ENCODE results near the gene EBPL.
A peak's percentile ranks its signal among the peaks of the same experiment; 100 is the strongest.

EBPL gene

DNA sequence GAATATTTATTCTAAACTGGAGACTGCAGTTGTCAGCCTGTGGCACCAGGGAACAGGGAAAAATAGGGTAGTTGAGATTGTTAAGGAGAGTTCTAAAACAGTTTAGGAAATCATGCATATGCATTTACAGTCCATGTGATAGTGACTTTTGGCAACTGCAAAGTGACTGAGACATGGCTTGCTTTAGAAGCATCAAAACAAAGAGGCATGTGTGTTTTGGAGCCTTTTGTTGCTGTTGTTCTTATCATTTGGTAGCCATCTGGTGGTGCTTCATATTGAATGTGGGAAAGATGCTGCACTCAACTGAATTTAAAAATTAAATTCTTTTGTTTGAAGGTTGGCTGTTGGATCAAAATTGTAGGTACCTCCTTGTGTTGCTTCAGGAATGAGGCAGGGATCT lies 10.2 kb upstream of the EBPL start:
- H3K27me3 ChIP-seq (replicated peaks; ENCODE audit: control insufficient read depth, insufficient read depth, low read length, poor library complexity, severe bottlenecking) = no peaks in the 10 kb centered on the region
- no peaks in the 10 kb centered on the region for H3K4me1 ChIP-seq (ENCODE audit: control insufficient read depth, insufficient read depth, low read length, poor library complexity, severe bottlenecking)
- DNase-seq = no peak
- H3K4me3 ChIP-seq (ENCODE audit: insufficient read depth, low read depth, low read length, poor library complexity, severe bottlenecking) = no peak overlapping the region
- peaks cover 14% of the 10 kb centered on the region for H3K36me3 ChIP-seq (ENCODE audit: control insufficient read depth, insufficient read depth, low read length)
- H3K9me3 ChIP-seq (ENCODE audit: control insufficient read depth, low read length) = no peaks in the 10 kb centered on the region
- no peak overlapping the region for H3K27ac ChIP-seq (ENCODE audit: insufficient read depth, low read length, poor library complexity, severe bottlenecking)

DNA sequence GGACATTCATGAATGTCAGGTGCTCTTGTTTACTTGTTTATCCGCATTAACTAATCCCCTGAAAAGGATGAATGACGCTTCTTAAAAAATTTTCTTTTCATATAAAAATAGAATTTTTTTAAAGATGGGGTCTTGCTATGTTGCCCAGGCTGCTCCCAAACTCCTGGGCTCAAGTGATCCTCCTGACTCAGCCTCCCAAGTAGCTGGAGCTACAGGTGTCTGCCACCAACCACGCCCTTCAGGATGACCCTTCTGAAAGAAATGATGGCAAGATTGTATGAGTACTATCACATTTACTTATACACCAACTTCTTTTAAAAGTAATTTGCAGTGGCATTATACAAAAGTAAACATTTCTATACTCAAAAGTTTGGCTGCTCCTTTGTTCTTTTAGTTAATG lies 6.2 kb upstream of the EBPL start:
- peaks cover 10% of the 10 kb centered on the region for H3K36me3 ChIP-seq (ENCODE audit: control insufficient read depth, insufficient read depth, low read length)
- no peak overlapping the region for H3K27ac ChIP-seq (ENCODE audit: insufficient read depth, low read length, poor library complexity, severe bottlenecking)
- H3K9me3 ChIP-seq (ENCODE audit: control insufficient read depth, low read length) = no peaks in the 10 kb centered on the region
- no peaks in the 10 kb centered on the region for H3K4me1 ChIP-seq (ENCODE audit: control insufficient read depth, insufficient read depth, low read length, poor library complexity, severe bottlenecking)
- H3K4me3 ChIP-seq (ENCODE audit: insufficient read depth, low read depth, low read length, poor library complexity, severe bottlenecking) = no peak overlapping the region
- no peak for DNase-seq
- H3K27me3 ChIP-seq (replicated peaks; ENCODE audit: control insufficient read depth, insufficient read depth, low read length, poor library complexity, severe bottlenecking) = no peaks in the 10 kb centered on the region

- H3K9me3 ChIP-seq (ENCODE audit: control insufficient read depth, low read length) = no peaks in the 10 kb centered on the region
- H3K4me1 ChIP-seq (ENCODE audit: control insufficient read depth, insufficient read depth, low read length, poor library complexity, severe bottlenecking) = no peaks in the 10 kb centered on the region
- no peaks in the 10 kb centered on the region for H3K27me3 ChIP-seq (replicated peaks; ENCODE audit: control insufficient read depth, insufficient read depth, low read length, poor library complexity, severe bottlenecking)
- DNase-seq = no peak
- H3K36me3 ChIP-seq (ENCODE audit: control insufficient read depth, insufficient read depth, low read length) = no peaks in the 10 kb centered on the region
- H3K27ac ChIP-seq (ENCODE audit: insufficient read depth, low read length, poor library complexity, severe bottlenecking) = no peak overlapping the region
- H3K4me3 ChIP-seq (ENCODE audit: insufficient read depth, low read depth, low read length, poor library complexity, severe bottlenecking) = no peak overlapping the region
Observed at GRCh38 chr13:49694446-49694845, 3.2 kb upstream of the EBPL start.

DNA sequence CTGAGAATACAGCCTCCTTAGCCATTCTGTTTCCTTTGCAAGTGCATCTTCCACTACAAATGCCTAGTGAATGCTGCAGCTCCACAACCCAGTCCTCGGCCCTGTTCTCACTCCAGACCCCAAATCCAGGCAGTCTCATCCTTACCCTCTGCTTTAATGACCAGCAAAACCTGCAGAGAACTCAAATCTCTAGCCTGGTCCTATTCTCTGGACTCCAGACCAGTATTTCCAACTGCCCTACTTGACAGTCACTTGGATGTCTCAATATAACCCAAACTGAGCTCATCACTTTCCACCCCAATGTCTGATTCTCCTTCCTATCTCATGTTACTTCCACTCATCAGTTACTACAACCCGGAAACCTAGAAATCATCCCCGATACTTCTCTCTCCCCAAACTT lies 2.6 kb upstream of the EBPL start:
- Histone ChIP-seq H3K27me3 (replicated peaks; ENCODE audit: control insufficient read depth, insufficient read depth, low read length, poor library complexity, severe bottlenecking) (no peaks in the 10 kb centered on the region), H3K4me1 (ENCODE audit: control insufficient read depth, insufficient read depth, low read length, poor library complexity, severe bottlenecking) (no peaks in the 10 kb centered on the region), H3K36me3 (ENCODE audit: control insufficient read depth, insufficient read depth, low read length) (no peaks in the 10 kb centered on the region), H3K27ac (ENCODE audit: insufficient read depth, low read length, poor library complexity, severe bottlenecking) (no peak overlapping the region), H3K9me3 (ENCODE audit: control insufficient read depth, low read length) (no peaks in the 10 kb centered on the region), H3K4me3 (ENCODE audit: insufficient read depth, low read depth, low read length, poor library complexity, severe bottlenecking) (no peak overlapping the region)
- DNase-seq = no peak

DNA sequence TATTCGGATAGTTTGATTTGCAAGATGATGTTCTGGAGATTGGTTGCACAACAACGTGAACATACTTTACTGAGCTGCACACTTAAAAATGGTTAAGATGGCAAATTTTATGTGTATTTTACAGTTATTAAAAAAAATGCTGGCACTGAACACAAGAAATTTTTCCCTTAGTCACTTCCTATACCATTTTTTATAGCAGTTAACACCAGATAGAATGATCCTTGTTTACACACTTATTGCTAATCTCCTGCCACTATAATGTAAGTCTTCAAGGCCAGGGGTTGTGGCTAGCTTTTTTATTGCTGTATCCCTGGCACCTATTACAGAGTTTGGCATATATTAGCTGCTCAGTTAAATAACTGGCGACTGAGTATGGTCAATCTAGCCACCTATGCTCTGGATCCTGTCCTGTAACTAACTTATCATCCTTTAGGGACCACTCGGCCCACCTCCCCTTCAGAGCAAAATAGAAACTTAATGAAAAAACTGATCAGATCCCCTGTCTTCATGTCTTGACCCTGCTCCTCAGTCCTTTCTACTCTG lies 2.0 kb upstream of the EBPL start:
- no peaks in the 10 kb centered on the region for H3K36me3 ChIP-seq (ENCODE audit: control insufficient read depth, insufficient read depth, low read length)
- H3K4me1 ChIP-seq (ENCODE audit: control insufficient read depth, insufficient read depth, low read length, poor library complexity, severe bottlenecking) = no peaks in the 10 kb centered on the region
- no peak overlapping the region for H3K27ac ChIP-seq (ENCODE audit: insufficient read depth, low read length, poor library complexity, severe bottlenecking)
- H3K4me3 ChIP-seq (ENCODE audit: insufficient read depth, low read depth, low read length, poor library complexity, severe bottlenecking) = no peak overlapping the region
- no peak for DNase-seq
- H3K9me3 ChIP-seq (ENCODE audit: control insufficient read depth, low read length) = no peaks in the 10 kb centered on the region
- H3K27me3 ChIP-seq (replicated peaks; ENCODE audit: control insufficient read depth, insufficient read depth, low read length, poor library complexity, severe bottlenecking) = no peaks in the 10 kb centered on the region

- H3K4me1 ChIP-seq (ENCODE audit: control insufficient read depth, insufficient read depth, low read length, poor library complexity, severe bottlenecking) = no peaks in the 10 kb centered on the region
- no peak overlapping the region for H3K27ac ChIP-seq (ENCODE audit: insufficient read depth, low read length, poor library complexity, severe bottlenecking)
- no peaks in the 10 kb centered on the region for H3K36me3 ChIP-seq (ENCODE audit: control insufficient read depth, insufficient read depth, low read length)
- no peak for DNase-seq
- peak overlapping the region; percentile 84 for H3K4me3 ChIP-seq (ENCODE audit: insufficient read depth, low read depth, low read length, poor library complexity, severe bottlenecking)
- no peaks in the 10 kb centered on the region for H3K27me3 ChIP-seq (replicated peaks; ENCODE audit: control insufficient read depth, insufficient read depth, low read length, poor library complexity, severe bottlenecking)
- H3K9me3 ChIP-seq (ENCODE audit: control insufficient read depth, low read length) = no peaks in the 10 kb centered on the region
Observed at GRCh38 chr13:49690133-49690994, 922 bp downstream of the EBPL start.

GRCh38 chr13:49683489-49683888 lies 7.8 kb downstream of the EBPL start:
- H3K36me3 ChIP-seq (ENCODE audit: control insufficient read depth, insufficient read depth, low read length) = no peaks in the 10 kb centered on the region

GRCh38 chr13:49681842-49682435 lies 9.3 kb downstream of the EBPL start:
- Histone ChIP-seq H3K4me3 (ENCODE audit: insufficient read depth, low read depth, low read length, poor library complexity, severe bottlenecking) (no peak overlapping the region), H3K27me3 (replicated peaks; ENCODE audit: control insufficient read depth, insufficient read depth, low read length, poor library complexity, severe bottlenecking) (no peaks in the 10 kb centered on the region), H3K4me1 (ENCODE audit: control insufficient read depth, insufficient read depth, low read length, poor library complexity, severe bottlenecking) (no peaks in the 10 kb centered on the region), H3K27ac (ENCODE audit: insufficient read depth, low read length, poor library complexity, severe bottlenecking) (no peak overlapping the region), H3K9me3 (ENCODE audit: control insufficient read depth, low read length) (no peaks in the 10 kb centered on the region), H3K36me3 (ENCODE audit: control insufficient read depth, insufficient read depth, low read length) (no peaks in the 10 kb centered on the region)
- no peak for DNase-seq

More at GRCh38 chr13:49683489-49683888, 7.8 kb downstream of the EBPL start:
- H3K9me3 ChIP-seq (ENCODE audit: control insufficient read depth, low read length) = no peaks in the 10 kb centered on the region
- H3K27ac ChIP-seq (ENCODE audit: insufficient read depth, low read length, poor library complexity, severe bottlenecking) = no peak overlapping the region
- DNase-seq = no peak
- no peaks in the 10 kb centered on the region for H3K27me3 ChIP-seq (replicated peaks; ENCODE audit: control insufficient read depth, insufficient read depth, low read length, poor library complexity, severe bottlenecking)
- H3K4me1 ChIP-seq (ENCODE audit: control insufficient read depth, insufficient read depth, low read length, poor library complexity, severe bottlenecking) = no peaks in the 10 kb centered on the region
- H3K4me3 ChIP-seq (ENCODE audit: insufficient read depth, low read depth, low read length, poor library complexity, severe bottlenecking) = no peak overlapping the region

DNA sequence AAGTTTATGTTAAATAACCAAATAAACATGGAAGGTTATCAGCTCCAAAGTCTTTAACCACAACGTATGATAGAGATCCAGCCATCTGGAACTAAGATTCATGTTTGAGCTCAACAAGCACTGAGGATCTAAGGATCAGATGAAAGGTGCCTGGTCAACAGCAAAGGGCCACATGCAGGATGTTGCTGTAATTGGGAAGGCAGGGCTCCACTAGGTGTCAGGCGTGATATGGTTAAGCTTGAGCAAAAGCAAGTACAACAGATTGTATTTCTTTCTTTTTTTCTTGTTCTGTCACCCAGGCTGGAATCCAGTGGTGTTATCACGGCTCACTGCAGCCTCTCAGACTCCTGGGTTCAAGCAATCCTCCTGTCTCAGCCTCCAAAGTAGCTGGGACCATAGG lies 12.0 kb downstream of the EBPL start:
- no peak for DNase-seq
- H3K9me3 ChIP-seq (ENCODE audit: control insufficient read depth, low read length) = no peaks in the 10 kb centered on the region
- H3K27ac ChIP-seq (ENCODE audit: insufficient read depth, low read length, poor library complexity, severe bottlenecking) = no peak overlapping the region
- no peaks in the 10 kb centered on the region for H3K36me3 ChIP-seq (ENCODE audit: control insufficient read depth, insufficient read depth, low read length)
- H3K4me1 ChIP-seq (ENCODE audit: control insufficient read depth, insufficient read depth, low read length, poor library complexity, severe bottlenecking) = no peaks in the 10 kb centered on the region
- H3K27me3 ChIP-seq (replicated peaks; ENCODE audit: control insufficient read depth, insufficient read depth, low read length, poor library complexity, severe bottlenecking) = no peaks in the 10 kb centered on the region
- no peak overlapping the region for H3K4me3 ChIP-seq (ENCODE audit: insufficient read depth, low read depth, low read length, poor library complexity, severe bottlenecking)

DNA sequence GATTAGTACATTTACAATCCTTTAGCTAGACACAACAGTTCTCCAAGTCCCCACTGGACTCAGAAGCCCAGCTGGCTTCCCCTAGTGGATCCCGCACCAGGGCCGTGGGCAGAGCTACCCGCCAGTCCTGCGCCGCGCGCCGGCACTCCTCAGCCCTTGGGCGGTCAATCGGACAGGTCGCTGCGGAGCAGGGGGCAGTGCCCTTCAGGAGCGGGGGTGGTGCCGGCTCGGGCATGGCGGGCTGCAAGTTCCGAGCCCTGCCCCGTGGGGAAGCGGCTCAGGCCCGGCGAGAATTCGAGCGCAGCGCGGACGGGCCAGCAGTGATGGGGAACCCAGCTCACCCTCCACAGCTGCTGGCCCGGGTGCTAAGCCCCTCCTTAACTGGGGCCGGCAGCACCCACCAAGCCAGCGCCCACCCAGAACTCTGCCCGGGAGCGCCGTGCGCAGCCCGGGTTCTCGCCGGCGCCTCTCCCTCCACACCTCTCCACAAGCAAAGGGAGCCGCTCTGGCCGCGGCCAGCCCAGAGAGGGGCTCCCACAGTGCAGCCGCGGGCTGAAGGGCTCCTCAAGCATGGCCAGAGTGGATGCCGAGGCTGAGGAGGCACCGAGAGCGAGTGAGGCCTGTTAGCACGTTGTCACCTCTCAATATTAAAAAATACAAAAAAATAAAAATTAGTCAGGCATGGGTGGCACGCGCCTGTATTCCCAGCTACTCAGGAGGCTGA lies 12.9 kb downstream of the EBPL start:
- DNase-seq = no peak
- Histone ChIP-seq H3K36me3 (ENCODE audit: control insufficient read depth, insufficient read depth, low read length) (no peaks in the 10 kb centered on the region), H3K27me3 (replicated peaks; ENCODE audit: control insufficient read depth, insufficient read depth, low read length, poor library complexity, severe bottlenecking) (no peaks in the 10 kb centered on the region), H3K4me3 (ENCODE audit: insufficient read depth, low read depth, low read length, poor library complexity, severe bottlenecking) (no peak overlapping the region), H3K27ac (ENCODE audit: insufficient read depth, low read length, poor library complexity, severe bottlenecking) (no peak overlapping the region), H3K4me1 (ENCODE audit: control insufficient read depth, insufficient read depth, low read length, poor library complexity, severe bottlenecking) (no peaks in the 10 kb centered on the region), H3K9me3 (ENCODE audit: control insufficient read depth, low read length) (no peaks in the 10 kb centered on the region)

Measured in effector memory CD4-positive, alpha-beta T cell (primary cell).